Lower leg skin (tissue), 3 donors: Measurements from ENCODE around the gene SLC9A7.

Experiments used
- POLR2A ChIP-seq, 2 donors: fragments of 450-650 bp; IDR thresholded peaks; one replicate each; pipeline ENCODE4 v1.6.1; 2016 to 2017; ENCODE audit warnings: antibody characterized with exemption in 2 of 2, mild to moderate bottlenecking in 1 of 2, moderate library complexity in 1 of 2
- TF ChIP-seq, protein P1 (sequence below), 3 donors: fragments of 450-650 bp; IDR thresholded peaks; one replicate each; pipeline ENCODE4 v1.5.1; 2016; ENCODE audit warnings: antibody characterized with exemption in 3 of 3, mild to moderate bottlenecking in 3 of 3, moderate library complexity in 2 of 3

DNA sequence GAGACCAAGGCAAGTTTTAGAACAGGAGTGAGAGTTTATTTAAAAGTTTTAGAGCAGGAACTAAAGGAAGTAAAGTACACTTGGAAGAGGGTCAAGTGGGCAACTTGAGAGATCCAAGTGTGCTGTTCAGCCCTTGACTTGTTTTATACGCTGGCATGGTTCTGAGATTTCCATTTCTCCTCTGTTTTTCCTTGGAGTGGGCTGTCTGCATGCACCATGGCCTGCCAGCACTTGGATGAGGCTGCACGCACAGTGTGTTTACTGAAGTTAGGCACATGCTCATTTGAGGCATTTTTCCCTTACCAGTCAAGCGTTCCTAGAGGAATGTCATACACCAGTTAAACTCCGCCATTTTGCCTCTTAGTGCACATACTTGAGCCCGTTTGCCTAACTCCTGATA lies 205.0 kb downstream of the SLC9A7 start:
- TF ChIP-seq, protein P1, sequence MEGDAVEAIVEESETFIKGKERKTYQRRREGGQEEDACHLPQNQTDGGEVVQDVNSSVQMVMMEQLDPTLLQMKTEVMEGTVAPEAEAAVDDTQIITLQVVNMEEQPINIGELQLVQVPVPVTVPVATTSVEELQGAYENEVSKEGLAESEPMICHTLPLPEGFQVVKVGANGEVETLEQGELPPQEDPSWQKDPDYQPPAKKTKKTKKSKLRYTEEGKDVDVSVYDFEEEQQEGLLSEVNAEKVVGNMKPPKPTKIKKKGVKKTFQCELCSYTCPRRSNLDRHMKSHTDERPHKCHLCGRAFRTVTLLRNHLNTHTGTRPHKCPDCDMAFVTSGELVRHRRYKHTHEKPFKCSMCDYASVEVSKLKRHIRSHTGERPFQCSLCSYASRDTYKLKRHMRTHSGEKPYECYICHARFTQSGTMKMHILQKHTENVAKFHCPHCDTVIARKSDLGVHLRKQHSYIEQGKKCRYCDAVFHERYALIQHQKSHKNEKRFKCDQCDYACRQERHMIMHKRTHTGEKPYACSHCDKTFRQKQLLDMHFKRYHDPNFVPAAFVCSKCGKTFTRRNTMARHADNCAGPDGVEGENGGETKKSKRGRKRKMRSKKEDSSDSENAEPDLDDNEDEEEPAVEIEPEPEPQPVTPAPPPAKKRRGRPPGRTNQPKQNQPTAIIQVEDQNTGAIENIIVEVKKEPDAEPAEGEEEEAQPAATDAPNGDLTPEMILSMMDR (IDR thresholded peaks at IDR 0.05) = no peak
- TF ChIP-seq POLR2A (IDR thresholded peaks at IDR 0.05) = no peak
